SK-N-SH treated with all-trans-retinoic acid at 6 μM for 48 hours (cell line): ENCODE data around the gene RASA3.
A peak's percentile ranks its signal among the peaks of the same experiment; 100 is the strongest.

ENCODE experiments used
- ATAC-seq: fragments of 200-7000 bp; cut with Tn5 transposase; 3 replicates; pipeline ENCODE4 v1.9.1; 2020; ENCODE audit warnings: mild to moderate bottlenecking, moderate library complexity
- ARNTL ChIP-seq: fragments of 450-650 bp; formaldehyde crosslinking; IDR thresholded peaks from 2 replicates; pipeline ENCODE4 v1.5.0; 2020; ENCODE audit warnings: low read depth, mild to moderate bottlenecking, moderate library complexity, borderline replicate concordance
- BACH2 ChIP-seq: fragments of 250-450 bp; sonication (Bioruptor Pico); IDR thresholded peaks from 2 replicates; pipeline ENCODE4 v1.9.0; 2021; ENCODE audit warnings: mild to moderate bottlenecking, borderline replicate concordance
- CREB5 ChIP-seq: fragments of 250-450 bp; sonication (Bioruptor Pico); IDR thresholded peaks from 2 replicates; pipeline ENCODE4 v1.5.1; 2020; ENCODE audit warnings: low read depth, mild to moderate bottlenecking, moderate library complexity
- CSDC2 ChIP-seq: fragments of 250-450 bp; sonication (Bioruptor Pico); IDR thresholded peaks from 2 replicates; pipeline ENCODE4 v1.5.0; 2020; ENCODE audit warnings: mild to moderate bottlenecking, moderate library complexity
- CSRNP3 ChIP-seq: fragments of 250-450 bp; sonication (Bioruptor Pico); IDR thresholded peaks from 2 replicates; pipeline ENCODE4 v1.5.1; 2021; ENCODE audit warnings: mild to moderate bottlenecking, moderate library complexity
- GLIS3 ChIP-seq: fragments of 250-450 bp; sonication (Bioruptor Pico); IDR thresholded peaks from 2 replicates; pipeline ENCODE4 v1.5.0; 2020; ENCODE audit warnings: mild to moderate bottlenecking, moderate library complexity
- ISL1 ChIP-seq: fragments of 250-450 bp; sonication (Bioruptor Pico); IDR thresholded peaks from 2 replicates; pipeline ENCODE4 v2.1.2; 2022; ENCODE audit warnings: mild to moderate bottlenecking, moderate library complexity
- PATZ1 ChIP-seq: fragments of 250-450 bp; sonication (Bioruptor Pico); IDR thresholded peaks from 2 replicates; pipeline ENCODE4 v1.8.0; 2020; ENCODE audit warnings: mild to moderate bottlenecking, moderate library complexity, borderline replicate concordance
- POU6F1 ChIP-seq: fragments of 250-450 bp; sonication (Bioruptor Pico); IDR thresholded peaks from 2 replicates; pipeline ENCODE4 v1.8.0; 2021; ENCODE audit warnings: low read depth, mild to moderate bottlenecking, moderate library complexity, borderline replicate concordance
- PPARA ChIP-seq: fragments of 250-450 bp; sonication (Bioruptor Pico); IDR thresholded peaks from 2 replicates; pipeline ENCODE4 v1.5.0; 2020; ENCODE audit warnings: mild to moderate bottlenecking, borderline replicate concordance
- RARB ChIP-seq: fragments of 250-450 bp; sonication (Bioruptor Pico); IDR thresholded peaks from 2 replicates; pipeline ENCODE4 v1.8.0; 2021; ENCODE audit warnings: mild to moderate bottlenecking, moderate library complexity
- SNAI2 ChIP-seq: fragments of 250-450 bp; sonication (Bioruptor Pico); IDR thresholded peaks from 2 replicates; pipeline ENCODE4 v1.5.0; 2020; ENCODE audit warnings: mild to moderate bottlenecking, moderate library complexity
- TCF4 ChIP-seq: fragments of 250-450 bp; sonication (Bioruptor Pico); IDR thresholded peaks from 2 replicates; pipeline ENCODE4 v1.8.0; 2021; ENCODE audit warnings: mild to moderate bottlenecking, moderate library complexity, borderline replicate concordance
- TOX ChIP-seq: fragments of 250-450 bp; sonication (Bioruptor Pico); IDR thresholded peaks from 2 replicates; pipeline ENCODE4 v1.8.0; 2021; ENCODE audit warnings: mild to moderate bottlenecking, moderate library complexity, borderline replicate concordance
- TSHZ2 ChIP-seq: fragments of 250-450 bp; sonication (Bioruptor Pico); IDR thresholded peaks from 2 replicates; pipeline ENCODE4 v1.5.0; 2020; ENCODE audit warnings: mild to moderate bottlenecking, moderate library complexity
- ZFP3 ChIP-seq: fragments of 250-450 bp; sonication (Bioruptor Pico); IDR thresholded peaks from 2 replicates; pipeline ENCODE4 v1.5.0; 2020; ENCODE audit warnings: mild to moderate bottlenecking, moderate library complexity
- ZNF565 ChIP-seq: fragments of 450-650 bp; formaldehyde crosslinking; conservative IDR thresholded peaks from 2 replicates; pipeline ENCODE4 v1.5.0; 2020; ENCODE audit warnings: low read depth, mild to moderate bottlenecking, moderate library complexity
- ZNF70 ChIP-seq: fragments of 450-650 bp; formaldehyde crosslinking; IDR thresholded peaks from 2 replicates; pipeline ENCODE4 v1.5.0; 2020; ENCODE audit warnings: mild to moderate bottlenecking, moderate library complexity
- ZNF8 ChIP-seq: fragments of 450-650 bp; formaldehyde crosslinking; IDR thresholded peaks from 2 replicates; pipeline ENCODE4 v1.5.0; 2020; ENCODE audit warnings: mild to moderate bottlenecking, moderate library complexity

The RASA3 gene

GRCh38 chr13:114146629-114147028, 14.2 kb upstream of the RASA3 start:
- no peak for TF ChIP-seq TCF4 (CRISPR knock-in tag)
- TF ChIP-seq ZFP3: no peak
- peak; percentile 87 for ATAC-seq

- ATAC-seq: no peak
- TF ChIP-seq TSHZ2 (CRISPR knock-in tag): no peak
- TF ChIP-seq POU6F1: no peak
- no peak for TF ChIP-seq GLIS3
- no peak for TF ChIP-seq CSDC2 (CRISPR knock-in tag)
- no peak for TF ChIP-seq TCF4 (CRISPR knock-in tag)
- no peak for TF ChIP-seq ZNF565
- TF ChIP-seq BACH2: no peak
These were observed 13.8 kb upstream of the RASA3 start for GRCh38 chr13:114146173-114146572.

- TF ChIP-seq ZFP3 (no peak), RARB (CRISPR knock-in tag) (no peak), TSHZ2 (CRISPR knock-in tag) (no peak), ARNTL (CRISPR knock-in tag) (no peak), PPARA (CRISPR knock-in tag) (no peak), SNAI2 (CRISPR knock-in tag) (no peak), ZNF70 (CRISPR knock-in tag) (no peak), CSDC2 (CRISPR knock-in tag) (no peak), CREB5 (CRISPR knock-in tag) (no peak), PATZ1 (CRISPR knock-in tag) (no peak)
- ATAC-seq: no peak
These were observed 13.3 kb upstream of the RASA3 start for GRCh38 chr13:114145722-114146121.

- ATAC-seq: no peak
- TF ChIP-seq CSDC2 (CRISPR knock-in tag) (no peak), RARB (CRISPR knock-in tag) (no peak), ZNF565 (no peak), TOX (CRISPR knock-in tag) (no peak), PATZ1 (CRISPR knock-in tag) (no peak), ISL1 (CRISPR knock-in tag) (no peak), ZNF8 (CRISPR knock-in tag) (no peak), CSRNP3 (CRISPR knock-in tag) (no peak), TSHZ2 (CRISPR knock-in tag) (no peak), PPARA (CRISPR knock-in tag) (no peak)
These were observed 12.8 kb upstream of the RASA3 start for GRCh38 chr13:114145256-114145655.
